Activated T-cell treated with anti-CD3 and anti-CD28 coated beads, Interleukin-2, amount 50 U/mL, for 4 hours (primary cell): ENCODE results near the gene ZBTB16. TPM values are rescaled to one million over a fixed set of nuclear protein-coding genes. Genes with fewer than 3 reads are reported as not detected.
A peak's percentile ranks its signal among the peaks of the same experiment; 100 is the strongest.
"Not testable (repeated sequence)": the region's sequence is repeated elsewhere in the genome, so short reads cannot be mapped to it uniquely, and the experiment has no call there.

Source experiments
- ATAC-seq, 2 donors: fragments of 200-7000 bp; cut with Tn5 transposase; one replicate each; pipeline ENCODE4 v1.10.0; 2021
- DNase-seq: peaks from one replicate; pipeline ENCODE4 v3.0.0-alpha.2; 2020
- H3K27me3 Mint-ChIP-seq: one replicate; pipeline ENCODE4 v1.8.0; 2021; ENCODE audit warnings: low read depth, mixed read lengths
- H3K36me3 Mint-ChIP-seq: one replicate; pipeline ENCODE4 v1.8.0; 2022; ENCODE audit warnings: mixed read lengths; ENCODE audit not compliant: insufficient read depth
- H3K4me1 Mint-ChIP-seq: one replicate; pipeline ENCODE4 v1.8.0; 2021; ENCODE audit warnings: low read depth, mixed read lengths
- H3K4me3 Mint-ChIP-seq: one replicate; pipeline ENCODE4 v1.8.0; 2021; ENCODE audit warnings: mild to moderate bottlenecking, moderate library complexity, mixed read lengths
- H3K9me3 Mint-ChIP-seq: one replicate; pipeline ENCODE4 v1.8.0; 2021; ENCODE audit warnings: mixed read lengths
- total RNA-seq, 3 donors: library from RNA; stranded (reverse); gene quantifications; one replicate each; pipeline ENCODE4 v1.2.1, GENCODE V29; 2021

Gene ZBTB16
- total RNA-seq, 3 donors from 2014 or later, result 3.4 to 4.4 (median 4.1) TPM

DNA sequence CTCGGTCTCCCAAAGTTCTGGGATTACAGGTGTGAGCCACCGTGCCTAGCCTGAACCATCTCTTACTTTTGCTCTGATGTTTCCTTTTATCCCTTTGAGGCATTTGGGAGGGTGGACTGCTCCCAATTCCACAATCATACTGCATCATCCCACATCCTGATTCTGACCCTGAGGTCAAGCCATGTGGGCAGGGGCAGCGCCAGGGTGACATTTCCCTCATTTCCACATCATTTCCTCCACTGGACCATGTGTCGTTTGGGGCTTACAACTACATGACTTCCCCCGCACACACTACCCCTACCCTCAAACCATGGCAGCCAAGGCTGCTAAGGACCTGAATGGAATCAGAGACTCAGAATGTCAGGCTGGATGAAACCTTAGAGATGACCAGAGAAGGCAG, 26.4 kb upstream of the ZBTB16 start:
- no peaks in the 10 kb centered on the region for H3K4me1 Mint-ChIP-seq

DNA sequence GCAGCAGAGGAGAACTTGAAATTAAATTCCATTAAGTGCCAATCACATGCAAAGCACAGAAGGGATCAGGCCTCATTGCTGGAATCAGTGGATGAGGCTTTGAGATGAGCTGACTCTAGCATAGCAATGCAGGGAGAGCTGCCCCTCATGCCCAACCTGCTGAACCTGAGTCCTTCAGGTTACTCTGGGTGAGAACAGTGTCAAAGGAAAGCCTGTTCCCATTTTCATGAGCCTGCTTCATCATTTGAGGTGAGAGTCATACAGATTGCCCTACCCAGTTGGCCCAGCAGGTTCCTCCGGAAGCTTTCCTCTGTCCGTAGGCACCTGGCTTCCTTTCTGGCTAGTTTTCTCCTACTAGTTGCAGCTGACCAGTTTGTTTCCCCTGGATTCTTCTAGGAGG, 25.9 kb upstream of the ZBTB16 start:
- no peak for ATAC-seq
- no peak for DNase-seq
- Mint-ChIP-seq H3K36me3 (no peaks in the 10 kb centered on the region), H3K4me1 (no peaks in the 10 kb centered on the region), H3K9me3 (no peaks in the 10 kb centered on the region), H3K4me3 (no peak overlapping the region), H3K27me3 (peaks cover 10% of the 10 kb centered on the region)

More for the DNA sequence above, 26.4 kb upstream of the ZBTB16 start:
- Mint-ChIP-seq H3K27me3 (peaks cover 10% of the 10 kb centered on the region), H3K9me3 (no peaks in the 10 kb centered on the region), H3K36me3 (no peaks in the 10 kb centered on the region), H3K4me3 (no peak overlapping the region)
- DNase-seq, result no peak
- no peak for ATAC-seq

DNA sequence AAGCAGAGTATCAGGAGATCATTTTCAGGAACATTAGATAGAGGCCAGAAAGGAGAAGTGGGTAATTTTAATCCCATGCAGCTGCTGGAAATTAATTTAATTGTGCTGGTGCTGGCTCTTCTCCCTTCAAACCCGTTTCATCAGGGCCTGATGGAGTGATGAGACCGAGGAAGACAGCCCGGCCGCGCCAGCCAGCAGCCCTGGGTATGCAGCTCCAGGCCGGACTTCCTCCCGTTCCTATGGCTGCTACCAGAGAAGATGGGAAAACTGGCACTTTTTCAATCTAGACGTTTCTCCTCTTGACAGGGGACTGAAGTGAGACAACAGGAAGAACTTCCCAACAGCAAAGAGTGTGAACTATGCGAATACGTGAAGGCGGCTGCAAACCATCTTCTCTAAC, 24.6 kb upstream of the ZBTB16 start:
- H3K4me1 Mint-ChIP-seq, result no peaks in the 10 kb centered on the region
- no peak for DNase-seq
- no peak for ATAC-seq
- H3K36me3 Mint-ChIP-seq, result no peaks in the 10 kb centered on the region
- no peaks in the 10 kb centered on the region for H3K9me3 Mint-ChIP-seq
- H3K27me3 Mint-ChIP-seq, result peaks cover 10% of the 10 kb centered on the region
- no peak overlapping the region for H3K4me3 Mint-ChIP-seq

DNA sequence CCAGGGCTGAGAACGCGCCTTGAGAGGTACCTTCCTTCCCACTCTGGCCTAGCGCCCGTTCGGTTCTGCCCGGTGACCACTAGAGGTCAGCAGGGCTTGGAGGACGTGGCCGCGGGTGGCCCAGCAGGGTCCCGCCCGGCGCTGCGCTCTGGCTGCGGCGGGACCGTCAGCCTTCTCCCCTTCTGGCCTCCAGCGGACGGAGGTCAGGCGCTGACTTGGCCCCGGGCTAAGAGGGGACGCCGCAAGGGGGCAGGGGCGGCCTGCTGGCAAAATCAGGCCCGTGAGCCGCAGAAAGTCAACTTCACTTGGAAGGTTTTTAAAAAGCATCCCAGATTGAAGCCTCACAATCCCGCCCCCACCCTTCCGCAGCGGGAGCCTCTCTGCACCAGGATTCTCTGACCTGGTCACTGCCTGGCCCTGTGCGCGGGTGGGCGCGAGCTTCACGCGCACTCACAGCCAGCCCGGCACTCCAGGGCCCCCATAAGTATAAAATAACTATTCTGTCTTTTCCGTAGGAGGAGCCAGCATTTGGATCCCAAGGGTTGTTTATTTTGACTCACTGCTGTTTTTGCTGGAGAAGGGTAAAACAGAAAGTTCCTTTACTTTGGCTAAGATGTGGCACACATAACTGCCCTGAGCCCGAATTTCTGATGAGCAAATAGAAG, 23.2 kb upstream of the ZBTB16 start:
- peak; percentile 44 for DNase-seq
- no peaks in the 10 kb centered on the region for H3K4me1 Mint-ChIP-seq
- peak; percentile 86 to 95 for ATAC-seq
- no peaks in the 10 kb centered on the region for H3K9me3 Mint-ChIP-seq
- peaks cover 4% of the 10 kb centered on the region for H3K27me3 Mint-ChIP-seq
- no peaks in the 10 kb centered on the region for H3K36me3 Mint-ChIP-seq
- peak overlapping the region; percentile 21 for H3K4me3 Mint-ChIP-seq

DNA sequence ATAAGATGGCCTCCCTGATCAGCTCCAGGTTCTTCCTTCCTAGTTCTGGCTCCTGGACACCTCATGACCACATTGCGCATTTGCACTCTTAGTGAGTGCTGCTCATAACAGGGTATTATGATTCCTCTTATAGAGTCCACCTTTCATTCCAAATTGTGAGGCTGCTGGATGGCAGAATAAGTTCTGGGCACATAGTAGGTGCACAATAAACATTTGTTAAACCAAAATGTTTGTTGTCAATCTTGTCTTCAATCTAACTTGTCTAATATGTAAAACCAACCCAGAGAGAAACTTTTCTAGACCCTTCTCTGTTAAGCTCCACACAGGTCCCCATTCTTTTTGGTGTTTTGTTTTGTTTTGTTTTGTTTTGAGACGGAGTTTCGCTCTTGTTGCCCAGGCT, 22.6 kb upstream of the ZBTB16 start:
- Mint-ChIP-seq H3K9me3 (no peaks in the 10 kb centered on the region), H3K36me3 (no peaks in the 10 kb centered on the region), H3K4me1 (no peaks in the 10 kb centered on the region)

DNA sequence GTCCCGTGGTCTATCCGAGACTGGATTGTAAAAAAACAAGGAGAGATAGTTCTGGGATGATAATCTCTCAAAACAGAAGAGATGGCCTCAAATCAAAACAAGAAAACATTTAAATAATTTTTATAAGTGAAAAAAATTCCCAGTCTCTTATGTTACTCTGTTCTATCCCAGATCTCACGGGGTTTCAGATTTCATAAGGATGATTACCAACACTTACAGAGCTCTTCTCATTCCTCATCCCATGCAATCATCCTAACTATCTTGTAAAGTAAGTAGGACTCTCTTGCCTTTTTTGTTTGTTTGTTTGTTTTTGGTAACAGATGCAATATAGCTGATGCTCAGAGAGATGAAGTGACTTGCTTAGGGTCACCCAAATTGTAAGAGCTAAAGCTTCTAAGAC, 20.0 kb upstream of the ZBTB16 start:
- no peaks in the 10 kb centered on the region for H3K9me3 Mint-ChIP-seq
- no peaks in the 10 kb centered on the region for H3K36me3 Mint-ChIP-seq
- H3K4me1 Mint-ChIP-seq, result peaks cover 10% of the 10 kb centered on the region
- DNase-seq (no peak), ATAC-seq (no peak)
- H3K4me3 Mint-ChIP-seq, result no peak overlapping the region
- peaks cover 2% of the 10 kb centered on the region for H3K27me3 Mint-ChIP-seq

More for the DNA sequence above, 22.6 kb upstream of the ZBTB16 start:
- ATAC-seq (no peak), DNase-seq (no peak)
- Mint-ChIP-seq H3K27me3 (peaks cover 4% of the 10 kb centered on the region), H3K4me3 (no peak overlapping the region)

DNA sequence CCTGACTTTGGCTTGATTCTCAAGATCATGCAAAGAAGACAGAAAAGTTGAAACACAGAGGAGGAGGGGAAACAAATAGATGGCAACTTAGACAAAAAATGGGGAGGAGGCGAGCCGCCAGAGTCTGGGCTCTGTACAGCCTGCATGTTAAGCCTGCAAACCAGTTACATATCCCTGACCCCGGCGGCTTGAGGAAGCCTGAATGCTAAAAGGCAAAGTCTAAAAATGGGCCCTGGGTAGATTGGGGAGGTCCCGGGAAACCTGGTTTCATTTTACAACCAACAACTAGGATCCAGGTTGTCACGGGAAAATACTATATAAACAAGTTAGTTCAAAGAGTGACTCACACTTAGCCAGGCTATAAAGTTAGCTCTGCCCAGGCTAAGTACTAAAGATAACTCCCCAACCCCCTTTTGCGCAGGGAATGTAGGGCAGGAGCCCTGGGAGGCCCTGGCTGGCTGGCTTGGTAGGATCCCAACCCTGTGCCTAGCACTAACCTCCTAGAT, 18.8 kb upstream of the ZBTB16 start:
- Mint-ChIP-seq H3K9me3 (no peaks in the 10 kb centered on the region), H3K36me3 (no peaks in the 10 kb centered on the region), H3K4me1 (peaks cover 16% of the 10 kb centered on the region), H3K27me3 (no peaks in the 10 kb centered on the region), H3K4me3 (no peak overlapping the region)
- ATAC-seq (no peak), DNase-seq (no peak)

DNA sequence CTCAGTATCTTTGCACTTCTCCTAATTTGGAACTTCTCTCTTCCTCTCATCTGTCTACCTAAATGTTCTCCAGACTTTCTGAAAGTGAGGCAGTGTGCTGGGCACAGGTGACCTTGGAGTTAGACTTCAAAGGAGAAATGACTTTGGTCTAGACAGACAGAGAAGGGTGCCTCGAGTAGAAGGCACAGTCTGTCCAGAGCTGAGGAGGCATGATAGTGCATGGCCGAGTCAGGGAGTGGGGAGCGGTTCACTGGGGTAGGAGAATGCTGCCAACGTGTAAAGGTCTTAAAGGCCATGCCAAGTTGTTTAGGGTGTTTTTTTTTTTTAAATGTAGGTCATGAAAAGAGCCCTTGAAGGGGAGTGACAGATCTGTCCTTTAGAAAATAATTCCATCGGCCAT, 17.3 kb upstream of the ZBTB16 start:
- no peaks in the 10 kb centered on the region for H3K36me3 Mint-ChIP-seq
- no peaks in the 10 kb centered on the region for H3K9me3 Mint-ChIP-seq
- ATAC-seq, result no peak
- peaks cover 16% of the 10 kb centered on the region for H3K4me1 Mint-ChIP-seq
- DNase-seq, result no peak
- no peak overlapping the region for H3K4me3 Mint-ChIP-seq
- H3K27me3 Mint-ChIP-seq, result no peaks in the 10 kb centered on the region

DNA sequence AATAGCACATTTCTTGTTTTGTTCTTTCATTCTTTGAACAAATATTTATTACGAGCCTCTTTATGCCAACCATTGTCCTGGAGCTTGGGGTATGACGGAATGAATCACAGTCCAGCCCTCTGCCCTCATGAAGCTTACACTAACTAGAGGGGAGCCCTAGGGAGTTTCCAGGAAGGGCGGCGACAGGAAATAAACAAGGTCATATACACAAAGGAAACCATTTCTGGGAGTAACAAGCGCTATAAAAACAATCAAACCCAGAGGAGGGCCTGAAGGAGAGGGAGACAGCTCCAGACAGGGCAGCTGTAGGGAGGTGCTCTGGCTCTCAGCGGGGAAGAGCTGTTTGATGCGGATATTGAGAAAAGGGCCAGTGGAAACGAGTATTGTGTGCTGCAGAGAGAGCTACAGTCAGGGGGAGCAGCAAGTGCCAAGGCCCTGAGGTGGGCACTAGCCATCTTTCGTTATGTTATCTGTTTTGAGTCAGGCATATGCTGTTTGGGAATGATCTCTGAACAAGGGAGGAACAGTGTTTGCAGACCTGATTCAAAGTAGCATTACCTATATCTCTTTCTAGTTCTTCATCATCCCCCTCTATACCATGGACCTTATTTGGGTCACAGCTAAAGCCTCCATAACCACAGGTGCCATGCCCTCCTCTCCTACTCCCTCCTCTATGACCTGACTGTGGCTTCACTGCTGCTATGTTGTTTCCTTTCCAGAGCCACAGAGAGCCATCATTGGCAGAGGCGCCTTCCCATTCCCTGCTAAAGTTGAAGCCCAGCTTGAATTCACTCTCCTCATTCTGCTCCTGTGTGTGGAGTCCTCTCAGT, 15.3 kb upstream of the ZBTB16 start:
- H3K9me3 Mint-ChIP-seq, result no peaks in the 10 kb centered on the region
- ATAC-seq (no peak), DNase-seq (no peak)
- H3K27me3 Mint-ChIP-seq, result no peaks in the 10 kb centered on the region
- H3K36me3 Mint-ChIP-seq, result no peaks in the 10 kb centered on the region
- H3K4me3 Mint-ChIP-seq, result no peak overlapping the region
- peaks cover 16% of the 10 kb centered on the region for H3K4me1 Mint-ChIP-seq

DNA sequence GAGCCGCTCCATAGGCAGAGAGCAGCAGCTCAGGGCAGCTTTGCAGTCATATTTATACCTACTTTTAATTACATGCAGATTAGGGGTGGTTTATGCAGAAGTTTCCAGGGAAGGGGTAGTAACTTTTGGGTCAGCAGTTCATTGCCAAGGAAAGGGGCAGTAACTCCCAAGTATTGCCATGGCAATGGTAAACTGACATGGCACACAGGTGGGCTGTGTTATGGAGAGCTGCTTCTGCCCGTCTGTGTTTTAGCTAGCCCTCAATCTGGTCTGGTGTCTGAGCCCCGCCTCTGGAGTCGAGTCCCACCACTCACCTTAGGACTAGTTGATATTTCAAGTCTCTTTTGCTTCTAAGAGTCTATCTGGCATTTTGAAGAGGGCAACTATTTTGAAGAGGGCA, 12.2 kb upstream of the ZBTB16 start:
- Mint-ChIP-seq H3K27me3 (no peaks in the 10 kb centered on the region), H3K36me3 (no peaks in the 10 kb centered on the region), H3K4me3 (no peak overlapping the region), H3K4me1 (peaks cover 16% of the 10 kb centered on the region), H3K9me3 (no peaks in the 10 kb centered on the region)
- DNase-seq (no peak), ATAC-seq (no peak)

DNA sequence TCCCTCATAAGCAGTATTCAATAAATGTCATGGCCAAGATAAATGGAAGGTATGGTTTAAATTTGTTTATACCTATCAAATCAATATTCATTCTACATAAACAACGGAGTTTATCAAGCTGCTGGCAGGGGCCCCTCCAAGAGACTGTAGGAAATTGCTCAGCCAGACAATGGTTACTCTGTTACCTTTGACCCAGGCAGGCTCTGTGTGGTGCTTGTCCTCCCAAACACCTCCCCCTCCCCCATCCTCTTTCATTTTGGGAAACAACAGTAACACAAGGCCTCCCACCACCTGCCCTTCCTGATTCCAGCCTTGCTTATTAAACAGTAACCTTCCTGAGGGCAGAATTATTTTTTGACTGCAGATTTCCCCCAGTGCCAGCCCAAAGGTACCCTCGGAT, 10.5 kb upstream of the ZBTB16 start:
- H3K4me1 Mint-ChIP-seq, result peaks cover 11% of the 10 kb centered on the region
- H3K27me3 Mint-ChIP-seq, result peaks cover 3% of the 10 kb centered on the region
- H3K9me3 Mint-ChIP-seq, result no peaks in the 10 kb centered on the region
- no peaks in the 10 kb centered on the region for H3K36me3 Mint-ChIP-seq
- ATAC-seq (no peak), DNase-seq (no peak)
- no peak overlapping the region for H3K4me3 Mint-ChIP-seq

DNA sequence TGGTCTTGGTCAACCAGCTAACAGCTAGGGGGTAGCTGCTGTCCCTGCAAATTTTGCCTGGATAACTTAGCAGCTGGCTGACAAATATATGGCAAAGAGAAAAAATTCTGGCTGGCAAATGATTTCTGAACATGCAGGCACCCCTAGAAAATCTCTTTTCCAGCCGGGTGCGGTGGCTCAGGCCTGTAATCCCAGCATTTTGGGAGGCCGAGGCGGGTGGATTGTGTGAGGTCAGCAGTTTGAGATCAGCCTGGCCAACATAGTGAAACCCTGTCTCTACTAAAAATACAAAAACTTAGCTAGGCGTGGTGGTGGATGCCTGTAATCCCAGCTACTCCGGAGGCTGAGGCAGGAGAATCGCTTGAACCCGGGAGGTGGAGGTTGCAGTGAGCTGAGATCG, 9.7 kb upstream of the ZBTB16 start:
- not testable (repeated sequence) for H3K9me3 Mint-ChIP-seq, H3K4me1 Mint-ChIP-seq, H3K4me3 Mint-ChIP-seq, H3K27me3 Mint-ChIP-seq, DNase-seq, ATAC-seq, H3K36me3 Mint-ChIP-seq

DNA sequence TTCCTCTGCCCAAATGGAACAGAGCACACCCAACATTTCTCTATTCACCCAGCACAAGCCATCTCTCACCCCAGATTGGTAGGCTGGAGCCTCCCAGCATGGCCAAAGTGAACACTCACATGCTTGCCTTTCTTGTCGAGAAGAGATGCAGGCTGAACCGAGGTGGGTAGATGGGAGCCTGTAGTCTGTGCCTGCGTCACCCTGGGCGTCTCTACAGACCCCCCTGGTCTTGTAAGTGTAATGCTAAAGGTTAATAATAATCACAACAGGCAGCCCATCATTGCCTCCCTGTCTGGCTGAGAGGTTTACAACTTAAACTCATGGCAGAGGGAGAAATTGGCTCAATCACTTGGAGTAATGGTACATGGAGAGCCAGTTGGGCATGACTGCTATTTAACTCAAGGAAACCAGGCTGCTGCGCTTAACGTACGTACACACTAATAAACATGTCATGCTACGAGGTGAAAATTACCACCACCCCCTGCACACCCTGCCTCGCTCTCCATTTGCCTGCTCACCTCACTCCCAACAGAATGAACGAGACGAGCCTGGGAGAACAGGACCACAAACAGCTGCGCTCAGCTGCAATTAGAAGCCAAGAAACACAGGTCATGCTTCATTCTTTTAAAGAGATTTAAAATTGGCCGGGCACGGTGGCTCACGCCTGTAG, 9.1 kb upstream of the ZBTB16 start:
- Mint-ChIP-seq H3K36me3 (no peaks in the 10 kb centered on the region), H3K27me3 (peaks cover 3% of the 10 kb centered on the region), H3K4me1 (no peaks in the 10 kb centered on the region), H3K9me3 (no peaks in the 10 kb centered on the region), H3K4me3 (no peak overlapping the region)
- no peak for ATAC-seq
- no peak for DNase-seq

DNA sequence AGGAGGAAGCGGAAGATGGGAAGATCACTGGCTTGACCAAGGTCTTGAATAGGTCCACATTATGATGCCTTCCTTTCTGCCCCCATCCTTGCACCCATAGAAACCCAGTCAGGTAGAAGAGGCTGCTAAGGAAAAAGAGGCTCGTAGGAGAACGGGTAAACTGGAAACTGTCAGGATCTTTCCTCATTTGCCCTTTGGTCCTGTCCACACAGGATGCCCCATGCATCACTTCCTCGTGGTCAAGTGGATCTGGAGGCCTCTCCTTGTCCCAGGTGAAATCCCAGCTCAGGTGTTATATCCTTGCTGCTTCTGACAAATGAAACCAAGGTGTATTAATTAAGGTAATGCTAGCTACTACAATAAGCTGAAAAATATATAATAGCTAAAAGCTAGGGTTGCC, 8.0 kb upstream of the ZBTB16 start:
- Mint-ChIP-seq H3K27me3 (peaks cover 10% of the 10 kb centered on the region), H3K4me3 (no peak overlapping the region), H3K36me3 (no peaks in the 10 kb centered on the region), H3K9me3 (no peaks in the 10 kb centered on the region), H3K4me1 (no peaks in the 10 kb centered on the region)
- ATAC-seq, result no peak
- no peak for DNase-seq
